K562 (cell line): ENCODE measurements around the gene VIPR2. TPM values are rescaled to one million over a fixed set of nuclear protein-coding genes. Genes with fewer than 3 reads are reported as not detected.

Experiments
- ATAC-seq: fragments of 200-7000 bp; cut with Tn5 transposase; 3 replicates; pipeline ENCODE4 v1.9.1; 2020; ENCODE audit warnings: moderate library complexity
- BruUV-seq: library from RNA; stranded (reverse); fragments of 400-500 nt; replicated peaks from 2 replicates; lab custom pipeline; 2021; lab: Mats Ljungman, UMichigan
- CTCF ChIA-PET: fragments of 300-600 bp; formaldehyde crosslinking; extraction: SDS; loops from one replicate; lab custom pipeline; 2021; ENCODE audit warnings: low intra/inter-chr PET ratio; lab: Yijun Ruan, JAX
- POLR2A ChIA-PET: fragments of 300-600, 350-650 bp; sonication (Branson Sonifier 250); formaldehyde crosslinking; extraction: SDS; loops from one replicate; lab custom pipeline; 2021; ENCODE audit warnings: antibody characterized with exemption, inconsistent platforms; lab: Yijun Ruan, JAX
- DNase-seq, 4 experiments: peaks; one replicate each; pipeline versions ENCODE4 v3.0.0 to v3.0.0-alpha.2; 2011 to 2018; ENCODE audit warnings: low spot score in 3 of 4, mixed read lengths in 3 of 4; ENCODE audit errors: extremely low read depth in 1 of 4
- FAIRE-seq: peaks from 2 replicates; lab custom pipeline; 2011; peaks lifted over from hg19 to GRCh38; lab: Jason Lieb, UNC
- H2AFZ ChIP-seq: 2 replicates; pipeline ENCODE4 v1.6.0; 2011; ENCODE audit warnings: low read depth, low read length, control low read depth, inconsistent platforms
- H3K27ac ChIP-seq: fragments of 200-600 bp; 3 replicates; pipeline ENCODE4 v1.8.0; 2011; ENCODE audit warnings: low read depth, mild to moderate bottlenecking, control low read depth, inconsistent platforms, low read length, moderate library complexity, mixed read lengths; ENCODE audit errors: extremely low read depth
- H3K27me3 ChIP-seq, 2 experiments: fragments of 300-600 bp in 1 of 2; 2 replicates in 1 of 2; 3 replicates in 1 of 2; pipeline versions ENCODE4 v1.6.0 to v1.8.0; 2011; ENCODE audit warnings: inconsistent platforms in 2 of 2, low read length in 2 of 2, mild to moderate bottlenecking in 1 of 2, mixed read lengths in 1 of 2, moderate library complexity in 1 of 2; ENCODE audit not compliant: control insufficient read depth in 2 of 2, insufficient read depth in 2 of 2
- H3K36me3 ChIP-seq: fragments of 300-600 bp; 3 replicates; pipeline ENCODE4 v1.8.0; 2011; ENCODE audit warnings: mild to moderate bottlenecking, low read length, inconsistent platforms; ENCODE audit not compliant: control insufficient read depth, insufficient read depth
- H3K4me1 ChIP-seq, 2 experiments: fragments of 200-600 bp in 1 of 2; replicated peaks in 1 of 2; 2 replicates in 1 of 2; 3 replicates in 1 of 2; pipeline versions ENCODE4 v1.5.1 to v1.8.0; 2011; ENCODE audit warnings: inconsistent platforms in 2 of 2, low read length in 2 of 2, mild to moderate bottlenecking in 1 of 2, mixed read lengths in 1 of 2, moderate library complexity in 1 of 2; ENCODE audit not compliant: control insufficient read depth in 2 of 2, insufficient read depth in 2 of 2
- H3K4me2 ChIP-seq: 2 replicates; pipeline ENCODE4 v1.6.1; 2011; ENCODE audit warnings: low read length, control low read depth, inconsistent platforms, mixed read lengths; ENCODE audit not compliant: insufficient read depth
- H3K4me3 ChIP-seq: fragments of 200-600 bp; sonication (generic), shearing (Covaris generic); 2 replicates; pipeline ENCODE4 v1.5.1; 2016; ENCODE audit warnings: control low read depth, inconsistent platforms
- H3K79me2 ChIP-seq: fragments of 200-600 bp; 3 replicates; pipeline ENCODE4 v1.8.0; 2011; ENCODE audit warnings: low read length, inconsistent platforms; ENCODE audit not compliant: control insufficient read depth, insufficient read depth
- H3K9ac ChIP-seq, 2 experiments: 2 replicates each; pipeline versions ENCODE4 v1.6.0 to v1.6.1; 2011; ENCODE audit warnings: low read depth in 2 of 2, low read length in 2 of 2, control low read depth in 1 of 2, inconsistent platforms in 1 of 2, mild to moderate bottlenecking in 1 of 2, mixed read lengths in 1 of 2; ENCODE audit not compliant: insufficient read depth in 1 of 2
- H3K9me1 ChIP-seq: one replicate; pipeline ENCODE4 v1.6.0; 2011; ENCODE audit warnings: inconsistent platforms, mild to moderate bottlenecking, low read length, moderate library complexity; ENCODE audit not compliant: control insufficient read depth, insufficient read depth
- H3K9me3 ChIP-seq: replicated peaks from 2 replicates; pipeline ENCODE4 v1.5.1; 2011; ENCODE audit warnings: low read depth, low read length, inconsistent platforms; ENCODE audit not compliant: control insufficient read depth, insufficient read depth
- H4K20me1 ChIP-seq: replicated peaks from 2 replicates; pipeline ENCODE4 v1.6.1; 2011; ENCODE audit warnings: low read length, inconsistent platforms, mixed read lengths; ENCODE audit not compliant: control insufficient read depth, insufficient read depth
- CREB1 ChIP-seq, 2 experiments: sonication (generic) in 1 of 2; formaldehyde crosslinking in 1 of 2; IDR thresholded peaks; 2 replicates each; pipeline versions ENCODE4 v1.6.1 to v1.8.0; 2012 to 2022; ENCODE audit warnings: inconsistent platforms in 1 of 2, mild to moderate bottlenecking in 1 of 2, missing genetic modification reagents in 1 of 2, moderate library complexity in 1 of 2
- MEIS2 ChIP-seq: fragments of 450-650 bp; IDR thresholded peaks from 2 replicates; pipeline ENCODE4 v1.6.1; 2014; ENCODE audit warnings: mild to moderate bottlenecking; ENCODE audit not compliant: partially characterized antibody
- WGBS: fragments of 100-300 bp; shearing (Covaris generic); methylation state at CpG from one replicate; pipeline ENCODE4 v1.1.6; 2016; ENCODE audit warnings: low coverage, mixed read lengths; ENCODE audit not compliant: insufficient coverage; ENCODE audit errors: missing lambda C conversion rate; 5-methylcytosine and 5-hydroxymethylcytosine counted together
- in situ Hi-C: fragments of 300-500 bp; cut with MboI; formaldehyde crosslinking; loops from 4 replicates; pipeline ENCODE4 v1.15.0; 2018; ENCODE audit warnings: inconsistent platforms, mixed read lengths
- intact Hi-C: fragments of 100-400 bp; cut with micrococcal nuclease; formaldehyde crosslinking; loops from 2 replicates; pipeline ENCODE4 v1.14.2; 2022
- polyA plus RNA-seq, 8 experiments: library from polyadenylated mRNA; depleted of rRNA in 4 of 8; stranded (reverse) in 5 of 8; unstranded in 3 of 8; fragments of >200 nt; fragmentation: Nextera tagmentation in 2 of 8; fragmentation: Illumina TruSeq in 1 of 8; extraction: Ambion mirVana in 2 of 8; extraction: Trizol in 1 of 8; gene quantifications; 2 replicates each; pipeline versions ENCODE4 v1.2.1 to v1.2.3, GENCODE V29; 2011 to 2014; ENCODE audit warnings: inconsistent platforms in 1 of 8, missing spikeins in 1 of 8
- total RNA-seq, 7 experiments: library from RNA; depleted of rRNA in 6 of 7; stranded (reverse); fragments of >200 nt in 6 of 7; fragmentation: Illumina TruSeq in 2 of 7; extraction: Trizol in 2 of 7; gene quantifications; 2 replicates each; pipeline versions ENCODE4 v1.2.1 to v1.2.3, GENCODE V29; 2011 to 2021; ENCODE audit warnings: low replicate concordance in 1 of 7
- TF ChIP-seq, protein P1 (sequence below), 3 experiments: IDR thresholded peaks in 2 of 3; conservative IDR thresholded peaks in 1 of 3; 2 replicates each; pipeline ENCODE4 v1.5.1; 2011 to 2012; ENCODE audit warnings: low read length in 3 of 3, mild to moderate bottlenecking in 3 of 3, control low read depth in 2 of 3, improper control_type of control experiment in 1 of 3, inconsistent platforms in 1 of 3, low read depth in 1 of 3, mixed read lengths in 1 of 3, moderate library complexity in 1 of 3; ENCODE audit not compliant: insufficient read depth in 2 of 3

VIPR2 gene
- total and polyA plus RNA-seq, 9 of the 15 experiments (the other 6 are each of a cell fraction or from before 2014, with no cell fraction given) = 0.04 TPM; not detected in 8

DNA sequence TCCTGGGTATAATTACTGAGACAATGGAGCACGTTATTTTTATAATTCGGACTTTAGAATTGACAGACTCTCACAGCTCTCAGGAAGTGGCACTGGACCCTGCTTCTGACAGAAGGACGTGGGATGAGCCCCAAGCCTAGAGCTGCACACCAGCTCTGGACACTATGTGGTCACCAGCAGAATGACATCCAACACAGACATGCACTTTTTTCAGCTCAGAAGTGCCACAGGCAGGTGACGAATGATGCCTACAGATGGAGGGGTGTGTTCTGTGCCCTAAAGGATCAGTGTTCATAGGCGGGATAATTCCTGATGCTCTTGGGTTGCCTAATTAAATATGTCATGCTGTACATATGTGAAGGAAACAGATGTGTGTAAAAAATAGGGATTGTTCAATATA lies 87.9 kb downstream of the VIPR2 start:
- ATAC-seq (peak; percentile 75), DNase-seq (no peak), FAIRE-seq (no peak)
- peak; percentile 25 for TF ChIP-seq MEIS2
- TF ChIP-seq, protein P1, sequence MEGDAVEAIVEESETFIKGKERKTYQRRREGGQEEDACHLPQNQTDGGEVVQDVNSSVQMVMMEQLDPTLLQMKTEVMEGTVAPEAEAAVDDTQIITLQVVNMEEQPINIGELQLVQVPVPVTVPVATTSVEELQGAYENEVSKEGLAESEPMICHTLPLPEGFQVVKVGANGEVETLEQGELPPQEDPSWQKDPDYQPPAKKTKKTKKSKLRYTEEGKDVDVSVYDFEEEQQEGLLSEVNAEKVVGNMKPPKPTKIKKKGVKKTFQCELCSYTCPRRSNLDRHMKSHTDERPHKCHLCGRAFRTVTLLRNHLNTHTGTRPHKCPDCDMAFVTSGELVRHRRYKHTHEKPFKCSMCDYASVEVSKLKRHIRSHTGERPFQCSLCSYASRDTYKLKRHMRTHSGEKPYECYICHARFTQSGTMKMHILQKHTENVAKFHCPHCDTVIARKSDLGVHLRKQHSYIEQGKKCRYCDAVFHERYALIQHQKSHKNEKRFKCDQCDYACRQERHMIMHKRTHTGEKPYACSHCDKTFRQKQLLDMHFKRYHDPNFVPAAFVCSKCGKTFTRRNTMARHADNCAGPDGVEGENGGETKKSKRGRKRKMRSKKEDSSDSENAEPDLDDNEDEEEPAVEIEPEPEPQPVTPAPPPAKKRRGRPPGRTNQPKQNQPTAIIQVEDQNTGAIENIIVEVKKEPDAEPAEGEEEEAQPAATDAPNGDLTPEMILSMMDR (IDR thresholded peaks at IDR 0.05 in 2 of 3, conservative IDR thresholded peaks at IDR 0.05 in 1 of 3; ENCODE audit: insufficient read depth in 2 of 3, low read depth in 1 of 3, low read length in 3 of 3) = peak in 1 of 3 experiments; percentile 15; a peak in 1 of 6 replicates
- no peak for TF ChIP-seq CREB1 (IDR thresholded peaks at IDR 0.05)
- TF ChIP-seq CREB1 (CRISPR knock-in tag; IDR thresholded peaks at IDR 0.05) = no peak
- Histone ChIP-seq H2AFZ (no peak overlapping the region), H3K79me2 (no peaks in the 10 kb centered on the region), H3K4me1 (peaks cover 0 to 3% of the 10 kb centered on the region in 2 experiments; a peak in 1 of 5 replicates), H3K4me3 (no peak overlapping the region), H3K4me2 (no peak overlapping the region), H3K27me3 (peaks cover 23 to 58% of the 10 kb centered on the region in 2 experiments; a peak in 4 of 5 replicates), H3K9me3 (no peaks in the 10 kb centered on the region), H3K9ac (no peak overlapping the region), H3K9me1 (no peaks in the 10 kb centered on the region), H3K36me3 (no peaks in the 10 kb centered on the region), H3K27ac (no peak overlapping the region), H4K20me1 (no peaks in the 10 kb centered on the region)
- ChIA-PET POLR2A (interaction anchor here (0.6 to 3.6 kb wide), 8 partner anchors 8 to 399 kb away, joined by 3 to 11 read pairs (median 3); no protein-coding TSS in a partner anchor), CTCF (no interaction called here)
- intact Hi-C loops (no loop called here), in situ Hi-C loops (no loop called here)
- 0% methylated on average over 5 of the region's 5 CpGs for WGBS
- BruUV-seq = no TSS peak
